Measurements from ENCODE around the gene DYSF. TPM values are rescaled to one million over a fixed set of nuclear protein-coding genes. Genes with fewer than 3 reads are reported as not detected.

Gene DYSF
- total RNA-seq, 4 donors from 2014 or later = 2.4 to 10.6 (median 4.3) TPM

GRCh38 chr2:71605173-71605641 is 151.8 kb downstream of the DYSF start:
- H3K4me3 ChIP-seq = no peak overlapping the region
- H3K27me3 ChIP-seq = peaks cover 0 to 16% (median 0%) of the 10 kb centered on the region in 4 donors
- 11 to 43% methylated on average over 3 to 9 of the region's 9 CpGs for WGBS, 2 donors
- intact Hi-C loops (cut with DNase I) = loop anchor here (10.0 kb wide), 1 partner anchor 540 kb away; the partner anchor contains the start of gene CYP26B1
- no peaks in the 10 kb centered on the region for H3K9me3 ChIP-seq
- no peak for DNase-seq
- H3K36me3 ChIP-seq = no peaks in the 10 kb centered on the region
- H3K27ac ChIP-seq = peak overlapping the region in 1 of 4 donors; percentile 33
- TF ChIP-seq CTCF (IDR thresholded peaks at IDR 0.05) (no peak), POLR2A (IDR thresholded peaks at IDR 0.05) (no peak)
- peaks cover 0 to 33% (median 8%) of the 10 kb centered on the region in 3 donors for H3K4me1 ChIP-seq

- H3K27ac ChIP-seq = peak overlapping the region in 1 of 4 donors; percentile 33
- no peaks in the 10 kb centered on the region for H3K36me3 ChIP-seq
- peaks cover 0 to 16% (median 0%) of the 10 kb centered on the region in 4 donors for H3K27me3 ChIP-seq
- WGBS, 2 donors = 14 to 67% methylated on average over 1 to 3 of the region's 7 CpGs
- H3K9me3 ChIP-seq = no peaks in the 10 kb centered on the region
- TF ChIP-seq CTCF (IDR thresholded peaks at IDR 0.05) = no peak
- TF ChIP-seq POLR2A (IDR thresholded peaks at IDR 0.05) = no peak
- intact Hi-C loops (cut with DNase I) = loop anchor here (10.0 kb wide), 1 partner anchor 539 kb away; the partner anchor contains the start of gene CYP26B1
- H3K4me3 ChIP-seq = no peak overlapping the region
- H3K4me1 ChIP-seq = peaks cover 0 to 33% (median 8%) of the 10 kb centered on the region in 3 donors
- DNase-seq = no peak
Measured at GRCh38 chr2:71605781-71606241, 152.4 kb downstream of the DYSF start.

- Histone ChIP-seq H3K36me3 (no peaks in the 10 kb centered on the region), H3K27ac (no peak overlapping the region), H3K4me1 (peaks cover 0 to 33% (median 8%) of the 10 kb centered on the region in 3 donors), H3K9me3 (no peaks in the 10 kb centered on the region), H3K4me3 (no peak overlapping the region), H3K27me3 (peaks cover 0 to 16% (median 0%) of the 10 kb centered on the region in 4 donors)
- TF ChIP-seq POLR2A (IDR thresholded peaks at IDR 0.05) (no peak), CTCF (IDR thresholded peaks at IDR 0.05) (no peak)
- DNase-seq = no peak
- 82 to 83% methylated on average over 1 to 2 of the region's 3 CpGs for WGBS, 2 donors
- intact Hi-C loops (cut with DNase I) = loop anchor here (10.0 kb wide), 1 partner anchor 539 kb away; the partner anchor contains the start of gene CYP26B1
Measured at GRCh38 chr2:71606244-71606643, 152.9 kb downstream of the DYSF start.

GRCh38 chr2:71607151-71607889 is 154.0 kb downstream of the DYSF start:
- H3K27me3 ChIP-seq = peaks cover 0 to 16% (median 0%) of the 10 kb centered on the region in 4 donors
- H3K4me3 ChIP-seq = no peak overlapping the region
- no peaks in the 10 kb centered on the region for H3K36me3 ChIP-seq
- H3K9me3 ChIP-seq = no peaks in the 10 kb centered on the region
- TF ChIP-seq POLR2A (IDR thresholded peaks at IDR 0.05) = no peak
- TF ChIP-seq CTCF (IDR thresholded peaks at IDR 0.05) = no peak
- intact Hi-C loops (cut with DNase I) = loop anchor here (10.0 kb wide), 1 partner anchor 537 kb away; the partner anchor contains the start of gene CYP26B1
- H3K4me1 ChIP-seq = peaks cover 0 to 33% (median 8%) of the 10 kb centered on the region in 3 donors
- no peak overlapping the region for H3K27ac ChIP-seq
- 83 to 91% methylated on average over 7 of the region's 7 CpGs for WGBS, 2 donors
- DNase-seq = no peak

GRCh38 chr2:71608034-71608433 is 154.7 kb downstream of the DYSF start:
- Histone ChIP-seq H3K9me3 (no peaks in the 10 kb centered on the region), H3K27me3 (peaks cover 0 to 16% (median 0%) of the 10 kb centered on the region in 4 donors), H3K36me3 (no peaks in the 10 kb centered on the region), H3K4me1 (peaks cover 0 to 30% (median 8%) of the 10 kb centered on the region in 3 donors), H3K4me3 (no peak overlapping the region), H3K27ac (no peak overlapping the region)
- WGBS, 2 donors = 75 to 81% methylated on average over 6 of the region's 6 CpGs
- intact Hi-C loops (cut with DNase I) = loop anchor here (10.0 kb wide), 1 partner anchor 537 kb away; the partner anchor contains the start of gene CYP26B1
- no peak for DNase-seq
- TF ChIP-seq CTCF (IDR thresholded peaks at IDR 0.05) (no peak), POLR2A (IDR thresholded peaks at IDR 0.05) (no peak)

All from esophagus squamous epithelium (tissue), 5 donors.